ENCODE data around the gene ZNF747.

ZNF747 gene

DNA sequence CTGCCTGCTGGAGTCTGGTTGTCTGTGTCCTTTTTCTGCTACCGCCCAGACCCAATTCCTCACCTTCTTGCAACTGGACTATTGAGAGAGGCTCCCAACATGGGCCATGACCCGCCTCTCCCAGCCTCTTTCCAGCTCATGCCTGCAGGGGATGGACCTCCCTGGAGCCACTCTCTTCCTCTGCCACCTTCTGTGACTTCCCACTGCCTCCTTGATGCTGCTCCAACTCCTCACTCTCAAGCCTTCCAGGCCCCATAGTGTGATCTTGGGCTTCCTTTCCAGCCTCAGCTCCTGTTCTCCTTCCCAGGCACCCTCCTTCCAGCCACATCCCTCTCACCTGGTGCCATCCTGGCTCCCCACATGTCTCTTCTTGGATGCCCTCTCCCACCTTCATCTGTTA is 19.4 kb downstream of the ZNF747 start:
- H3K27ac ChIP-seq (ENCODE audit: low read depth, low read length), result no peak overlapping the region
- H3K4me1 ChIP-seq (ENCODE audit: control insufficient read depth in 1 of 2, insufficient read depth in 2 of 2, low read length in 2 of 2), result peaks cover 0 to 7% of the 10 kb centered on the region in 2 donors
- H3K36me3 ChIP-seq (ENCODE audit: control insufficient read depth in 1 of 2, insufficient read depth in 2 of 2, low read length in 2 of 2), result peaks cover 0 to 24% of the 10 kb centered on the region in 2 donors
- H3K27me3 ChIP-seq (ENCODE audit: control insufficient read depth in 1 of 2, insufficient read depth in 2 of 2, low read length in 2 of 2), result no peaks in the 10 kb centered on the region
- no peaks in the 10 kb centered on the region for H3K9me3 ChIP-seq (ENCODE audit: control insufficient read depth in 1 of 2, low read length in 2 of 2)
- no peak overlapping the region for H3K4me3 ChIP-seq (ENCODE audit: low read depth in 1 of 2, low read length in 2 of 2)
- H3K9ac ChIP-seq (ENCODE audit: low read depth in 1 of 2, low read length in 2 of 2), result no peak overlapping the region

DNA sequence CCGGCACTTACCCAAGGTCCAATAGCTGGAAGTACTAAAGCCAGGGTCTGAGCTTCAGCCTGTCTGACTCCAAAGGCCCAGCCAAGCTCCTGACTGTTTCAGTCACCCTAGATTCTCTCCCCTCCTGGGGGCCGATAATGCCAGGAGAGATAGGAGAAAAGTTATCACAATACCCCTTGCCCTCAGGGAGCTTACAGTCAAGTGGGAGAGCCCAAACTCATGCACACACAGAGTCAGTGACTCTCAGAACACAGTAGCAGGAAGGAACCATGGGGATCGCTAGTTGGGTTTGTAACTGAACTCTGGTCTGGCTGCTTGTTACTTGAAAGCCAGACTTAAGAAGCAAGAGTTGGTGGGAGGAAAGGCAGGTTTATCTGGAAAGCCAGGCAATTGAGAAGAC is 23.1 kb downstream of the ZNF747 start:
- Histone ChIP-seq H3K4me3 (ENCODE audit: low read depth in 1 of 2, low read length in 2 of 2) (no peak overlapping the region), H3K36me3 (ENCODE audit: control insufficient read depth in 1 of 2, insufficient read depth in 2 of 2, low read length in 2 of 2) (peaks cover 0 to 24% of the 10 kb centered on the region in 2 donors), H3K27me3 (ENCODE audit: control insufficient read depth in 1 of 2, insufficient read depth in 2 of 2, low read length in 2 of 2) (no peaks in the 10 kb centered on the region), H3K9me3 (ENCODE audit: control insufficient read depth in 1 of 2, low read length in 2 of 2) (no peaks in the 10 kb centered on the region), H3K27ac (ENCODE audit: low read depth, low read length) (no peak overlapping the region), H3K4me1 (ENCODE audit: control insufficient read depth in 1 of 2, insufficient read depth in 2 of 2, low read length in 2 of 2) (peaks cover 0 to 15% of the 10 kb centered on the region in 2 donors), H3K9ac (ENCODE audit: low read depth in 1 of 2, low read length in 2 of 2) (no peak overlapping the region)

DNA sequence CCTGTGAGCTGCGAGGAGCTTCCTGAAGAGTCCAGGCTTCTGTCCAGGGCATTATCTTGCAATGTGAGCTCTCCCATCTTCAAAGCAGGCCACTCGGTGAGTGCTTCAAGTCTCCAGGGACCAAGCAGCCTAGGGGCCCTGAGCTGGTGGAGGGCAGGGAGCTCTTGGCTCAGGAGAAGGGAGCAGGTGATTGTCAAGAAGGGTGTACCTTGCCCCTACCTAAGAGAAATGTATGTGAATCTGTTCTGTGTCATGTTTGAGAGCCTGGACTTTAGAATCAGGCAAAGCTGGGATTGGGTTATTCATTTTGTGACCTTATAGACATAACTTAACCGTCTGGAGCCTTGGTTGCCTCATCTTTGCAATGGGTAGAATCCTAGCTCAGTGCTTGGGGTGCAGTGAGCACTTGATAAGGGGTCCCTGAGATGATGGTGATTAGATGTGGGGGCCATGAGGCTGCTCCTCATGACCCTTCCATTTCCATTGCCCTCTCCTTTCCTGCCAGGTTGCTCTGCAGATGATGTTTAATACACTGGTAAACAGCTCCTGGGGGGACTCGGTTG is 24.2 kb downstream of the ZNF747 start:
- Histone ChIP-seq H3K4me1 (ENCODE audit: control insufficient read depth in 1 of 2, insufficient read depth in 2 of 2, low read length in 2 of 2) (peaks cover 0 to 15% of the 10 kb centered on the region in 2 donors), H3K27me3 (ENCODE audit: control insufficient read depth in 1 of 2, insufficient read depth in 2 of 2, low read length in 2 of 2) (no peaks in the 10 kb centered on the region), H3K36me3 (ENCODE audit: control insufficient read depth in 1 of 2, insufficient read depth in 2 of 2, low read length in 2 of 2) (peaks cover 0 to 24% of the 10 kb centered on the region in 2 donors), H3K27ac (ENCODE audit: low read depth, low read length) (no peak overlapping the region), H3K9ac (ENCODE audit: low read depth in 1 of 2, low read length in 2 of 2) (no peak overlapping the region), H3K9me3 (ENCODE audit: control insufficient read depth in 1 of 2, low read length in 2 of 2) (no peaks in the 10 kb centered on the region), H3K4me3 (ENCODE audit: low read depth in 1 of 2, low read length in 2 of 2) (no peak overlapping the region)

DNA sequence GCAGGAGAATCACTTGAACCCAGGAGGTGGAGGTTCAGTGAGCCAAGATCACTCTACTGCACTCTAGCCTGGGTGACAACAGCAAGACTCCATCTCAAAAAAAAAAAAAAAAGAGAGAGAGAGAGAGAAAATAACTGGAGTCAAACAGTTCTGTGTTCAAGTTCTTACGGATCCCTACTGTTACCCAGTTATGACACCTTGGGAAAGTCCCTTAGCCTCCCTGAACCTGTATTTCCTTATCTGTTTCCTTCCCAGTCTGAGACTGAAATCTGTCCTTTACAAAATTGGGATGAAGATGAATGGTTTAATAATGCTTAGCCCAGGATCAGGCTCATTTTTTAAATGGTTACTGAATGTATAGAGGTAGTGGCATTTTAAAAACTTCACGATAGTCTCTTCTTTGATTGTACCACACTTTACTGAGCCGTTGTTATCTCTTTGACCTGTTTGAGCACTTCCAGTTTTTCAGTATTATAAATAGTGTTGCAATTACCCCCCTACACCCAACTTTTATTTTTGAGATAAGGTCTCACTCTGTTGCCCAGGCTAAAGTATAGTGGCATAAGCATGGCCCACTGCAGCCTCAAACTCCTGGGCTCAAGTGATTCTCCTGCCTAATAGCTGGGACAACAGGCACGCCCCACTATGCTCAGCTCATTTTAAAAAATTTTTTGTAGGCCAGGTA is 25.4 kb downstream of the ZNF747 start:
- H3K9me3 ChIP-seq (ENCODE audit: control insufficient read depth in 1 of 2, low read length in 2 of 2), result no peaks in the 10 kb centered on the region
- H3K4me3 ChIP-seq (ENCODE audit: low read depth in 1 of 2, low read length in 2 of 2), result no peak overlapping the region
- H3K27ac ChIP-seq (ENCODE audit: low read depth, low read length), result no peak overlapping the region
- no peaks in the 10 kb centered on the region for H3K27me3 ChIP-seq (ENCODE audit: control insufficient read depth in 1 of 2, insufficient read depth in 2 of 2, low read length in 2 of 2)
- no peak overlapping the region for H3K9ac ChIP-seq (ENCODE audit: low read depth in 1 of 2, low read length in 2 of 2)
- H3K36me3 ChIP-seq (ENCODE audit: control insufficient read depth in 1 of 2, insufficient read depth in 2 of 2, low read length in 2 of 2), result peaks cover 0 to 32% of the 10 kb centered on the region in 2 donors
- H3K4me1 ChIP-seq (ENCODE audit: control insufficient read depth in 1 of 2, insufficient read depth in 2 of 2, low read length in 2 of 2), result peaks cover 0 to 15% of the 10 kb centered on the region in 2 donors

DNA sequence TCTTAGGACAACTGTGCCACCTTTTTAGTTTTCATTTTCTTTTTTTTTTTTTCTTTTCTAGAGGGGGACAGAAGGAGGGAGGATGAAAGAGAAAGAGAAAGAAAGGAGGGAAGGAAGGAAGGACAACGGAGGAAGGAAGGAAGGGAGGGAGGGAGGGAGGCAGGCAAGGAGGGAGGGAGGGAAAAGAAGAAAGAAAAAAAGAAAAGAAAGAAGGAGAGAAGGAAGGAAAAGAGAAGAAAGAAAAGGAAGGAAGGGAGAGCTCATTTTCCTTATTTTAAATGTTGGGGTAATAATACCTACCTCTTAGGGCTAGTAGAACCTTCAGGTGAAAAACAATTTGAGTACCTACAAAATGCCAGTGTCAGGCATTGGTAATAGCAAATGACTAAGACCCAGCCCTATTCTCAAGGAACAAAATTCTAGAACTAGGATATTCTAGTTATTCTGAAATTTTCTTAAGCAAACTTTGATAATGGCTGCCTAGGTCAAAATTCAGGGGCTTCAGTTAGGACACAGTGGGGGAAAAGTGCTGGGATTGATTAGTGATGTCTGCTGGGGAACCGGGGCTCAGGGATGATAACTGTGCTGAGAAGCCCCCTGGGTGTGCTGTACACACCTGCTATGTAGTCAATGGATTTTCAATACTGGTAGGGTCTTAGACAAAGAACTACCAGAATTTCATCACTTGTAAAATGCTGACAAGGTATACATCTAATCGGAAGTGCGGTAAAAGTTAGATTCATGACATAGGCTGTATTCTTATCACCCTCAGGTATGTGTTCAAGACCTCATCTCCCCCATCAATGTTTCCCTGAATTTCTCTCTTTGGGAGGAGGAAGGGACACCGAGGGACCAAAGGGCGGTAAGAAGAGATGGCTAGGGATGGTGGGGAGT is 31.0 kb downstream of the ZNF747 start:
- H3K9ac ChIP-seq (ENCODE audit: low read depth in 1 of 2, low read length in 2 of 2), result no peak overlapping the region
- H3K9me3 ChIP-seq (ENCODE audit: control insufficient read depth in 1 of 2, low read length in 2 of 2), result no peaks in the 10 kb centered on the region
- no peaks in the 10 kb centered on the region for H3K4me1 ChIP-seq (ENCODE audit: control insufficient read depth in 1 of 2, insufficient read depth in 2 of 2, low read length in 2 of 2)
- H3K4me3 ChIP-seq (ENCODE audit: low read depth in 1 of 2, low read length in 2 of 2), result no peak overlapping the region
- H3K27me3 ChIP-seq (ENCODE audit: control insufficient read depth in 1 of 2, insufficient read depth in 2 of 2, low read length in 2 of 2), result no peaks in the 10 kb centered on the region
- H3K27ac ChIP-seq (ENCODE audit: low read depth, low read length), result no peak overlapping the region
- H3K36me3 ChIP-seq (ENCODE audit: control insufficient read depth in 1 of 2, insufficient read depth in 2 of 2, low read length in 2 of 2), result peaks cover 0 to 18% of the 10 kb centered on the region in 2 donors

DNA sequence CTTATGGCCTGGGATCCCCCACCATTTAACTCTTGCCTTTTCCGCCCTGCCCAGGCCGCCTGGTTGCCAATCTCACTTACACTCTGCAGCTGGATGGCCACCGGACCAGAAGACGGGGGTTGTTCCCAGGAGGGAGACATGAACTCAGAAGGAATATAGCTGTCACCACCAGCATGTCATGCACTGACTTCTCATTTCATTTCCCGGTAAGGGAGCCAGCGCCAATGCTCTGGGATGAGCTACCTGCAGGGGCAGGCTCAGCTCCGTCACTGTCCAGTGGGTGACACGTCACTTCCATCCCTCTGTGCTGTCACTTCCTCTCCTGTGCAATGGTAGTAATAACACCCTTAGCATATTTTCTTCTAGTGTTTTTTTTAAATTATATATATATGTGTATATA is 35.4 kb downstream of the ZNF747 start:
- Histone ChIP-seq H3K36me3 (ENCODE audit: control insufficient read depth in 1 of 2, insufficient read depth in 2 of 2, low read length in 2 of 2) (peaks cover 0 to 17% of the 10 kb centered on the region in 2 donors), H3K4me3 (ENCODE audit: low read depth in 1 of 2, low read length in 2 of 2) (no peak overlapping the region), H3K27me3 (ENCODE audit: control insufficient read depth in 1 of 2, insufficient read depth in 2 of 2, low read length in 2 of 2) (no peaks in the 10 kb centered on the region), H3K27ac (ENCODE audit: low read depth, low read length) (no peak overlapping the region), H3K4me1 (ENCODE audit: control insufficient read depth in 1 of 2, insufficient read depth in 2 of 2, low read length in 2 of 2) (no peaks in the 10 kb centered on the region), H3K9me3 (ENCODE audit: control insufficient read depth in 1 of 2, low read length in 2 of 2) (no peaks in the 10 kb centered on the region), H3K9ac (ENCODE audit: low read depth in 1 of 2, low read length in 2 of 2) (no peak overlapping the region)

DNA sequence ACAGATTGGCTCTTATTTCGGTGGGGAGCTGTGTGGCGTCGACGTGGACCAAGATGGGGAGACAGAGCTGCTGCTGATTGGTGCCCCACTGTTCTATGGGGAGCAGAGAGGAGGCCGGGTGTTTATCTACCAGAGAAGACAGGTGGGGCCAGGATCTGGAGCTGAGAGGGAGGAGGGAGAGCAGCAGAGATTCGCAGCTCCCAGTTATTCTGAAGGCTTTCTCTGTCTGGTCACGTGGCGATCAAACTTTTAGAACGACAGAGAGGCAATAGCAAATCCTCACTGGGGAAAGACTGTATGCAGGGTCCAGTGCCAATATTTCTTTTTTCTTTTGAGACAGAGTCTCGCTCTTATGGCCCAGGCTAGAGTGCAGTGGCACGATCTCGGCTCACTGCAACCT is 39.9 kb downstream of the ZNF747 start:
- Histone ChIP-seq H3K36me3 (ENCODE audit: control insufficient read depth in 1 of 2, insufficient read depth in 2 of 2, low read length in 2 of 2) (peaks cover 0 to 18% of the 10 kb centered on the region in 2 donors), H3K27me3 (ENCODE audit: control insufficient read depth in 1 of 2, insufficient read depth in 2 of 2, low read length in 2 of 2) (no peaks in the 10 kb centered on the region), H3K9ac (ENCODE audit: low read depth in 1 of 2, low read length in 2 of 2) (no peak overlapping the region), H3K27ac (ENCODE audit: low read depth, low read length) (no peak overlapping the region), H3K4me3 (ENCODE audit: low read depth in 1 of 2, low read length in 2 of 2) (no peak overlapping the region), H3K4me1 (ENCODE audit: control insufficient read depth in 1 of 2, insufficient read depth in 2 of 2, low read length in 2 of 2) (peaks cover 0 to 4% of the 10 kb centered on the region in 2 donors), H3K9me3 (ENCODE audit: control insufficient read depth in 1 of 2, low read length in 2 of 2) (no peaks in the 10 kb centered on the region)

DNA sequence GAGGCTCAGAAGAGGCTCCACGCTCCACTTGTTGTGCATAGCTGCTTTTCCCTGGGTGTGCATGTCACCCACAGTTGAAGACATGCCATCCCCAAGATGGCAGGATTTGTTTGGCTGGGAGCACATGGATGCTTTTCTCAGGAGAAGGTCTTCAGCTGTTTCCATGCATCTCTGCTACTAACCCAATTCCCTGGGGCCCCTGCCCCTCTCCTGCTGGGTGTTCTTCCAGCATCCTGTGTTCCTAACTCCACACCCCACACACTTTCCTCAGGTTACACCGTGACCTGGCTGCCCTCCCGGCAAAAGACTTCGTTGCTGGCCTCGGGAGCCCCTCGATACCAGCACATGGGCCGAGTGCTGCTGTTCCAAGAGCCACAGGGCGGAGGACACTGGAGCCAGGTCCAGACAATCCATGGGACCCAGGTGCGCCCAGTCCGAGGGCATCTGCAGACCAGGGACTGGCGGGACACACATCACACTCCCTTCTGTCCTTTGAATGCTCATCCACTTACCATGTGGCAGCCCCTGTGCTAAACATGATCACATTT is 40.6 kb downstream of the ZNF747 start:
- Histone ChIP-seq H3K36me3 (ENCODE audit: control insufficient read depth in 1 of 2, insufficient read depth in 2 of 2, low read length in 2 of 2) (peaks cover 0 to 17% of the 10 kb centered on the region in 2 donors), H3K9me3 (ENCODE audit: control insufficient read depth in 1 of 2, low read length in 2 of 2) (no peaks in the 10 kb centered on the region), H3K4me1 (ENCODE audit: control insufficient read depth in 1 of 2, insufficient read depth in 2 of 2, low read length in 2 of 2) (peaks cover 0 to 4% of the 10 kb centered on the region in 2 donors), H3K27me3 (ENCODE audit: control insufficient read depth in 1 of 2, insufficient read depth in 2 of 2, low read length in 2 of 2) (no peaks in the 10 kb centered on the region), H3K9ac (ENCODE audit: low read depth in 1 of 2, low read length in 2 of 2) (no peak overlapping the region), H3K4me3 (ENCODE audit: low read depth in 1 of 2, low read length in 2 of 2) (no peak overlapping the region), H3K27ac (ENCODE audit: low read depth, low read length) (no peak overlapping the region)

DNA sequence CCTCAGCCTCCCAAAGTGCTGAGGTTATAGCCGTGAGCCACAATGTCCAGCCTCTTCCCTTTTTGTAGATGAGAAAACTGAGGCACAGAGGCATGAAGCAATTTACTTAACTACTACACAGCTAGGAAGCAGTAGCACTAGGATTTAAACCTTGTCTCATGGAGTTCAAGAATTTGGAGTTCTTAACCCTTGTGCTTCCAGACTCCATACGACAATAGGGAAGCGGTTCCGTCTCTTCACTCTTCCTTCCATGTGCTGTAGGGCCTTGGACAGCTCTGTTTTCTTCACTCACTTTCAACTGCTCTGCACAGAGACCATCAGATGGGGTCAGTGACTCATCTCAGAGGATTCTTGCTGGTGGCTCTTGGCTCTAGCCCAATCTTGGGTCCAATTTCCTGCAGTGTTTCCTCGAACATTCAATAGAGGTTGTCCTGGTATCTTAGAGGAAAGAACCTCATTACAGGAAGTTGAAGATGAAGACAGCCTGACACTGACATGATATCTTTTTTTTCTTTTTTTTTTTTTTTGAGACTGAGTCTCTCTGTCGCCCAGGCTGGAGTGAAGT is 42.8 kb downstream of the ZNF747 start:
- H3K36me3 ChIP-seq (ENCODE audit: control insufficient read depth in 1 of 2, insufficient read depth in 2 of 2, low read length in 2 of 2), result peaks cover 0 to 20% of the 10 kb centered on the region in 2 donors
- peaks cover 0 to 4% of the 10 kb centered on the region in 2 donors for H3K4me1 ChIP-seq (ENCODE audit: control insufficient read depth in 1 of 2, insufficient read depth in 2 of 2, low read length in 2 of 2)
- H3K4me3 ChIP-seq (ENCODE audit: low read depth in 1 of 2, low read length in 2 of 2), result no peak overlapping the region
- H3K27me3 ChIP-seq (ENCODE audit: control insufficient read depth in 1 of 2, insufficient read depth in 2 of 2, low read length in 2 of 2), result no peaks in the 10 kb centered on the region
- H3K9me3 ChIP-seq (ENCODE audit: control insufficient read depth in 1 of 2, low read length in 2 of 2), result no peaks in the 10 kb centered on the region
- H3K27ac ChIP-seq (ENCODE audit: low read depth, low read length), result no peak overlapping the region
- H3K9ac ChIP-seq (ENCODE audit: low read depth in 1 of 2, low read length in 2 of 2), result no peak overlapping the region

All from duodenal mucosa (tissue), 2 donors.